Stomach (tissue), 4 donors: Measurements from ENCODE around the gene CHD6.

ENCODE experiments used
- POLR2A ChIP-seq, 4 donors: fragments of 450-650 bp; IDR thresholded peaks; one replicate each; pipeline ENCODE4 v1.6.1; 2016; ENCODE audit warnings: antibody characterized with exemption in 4 of 4, control low read depth in 2 of 4, mild to moderate bottlenecking in 1 of 4, moderate library complexity in 1 of 4
- POLR2AphosphoS5 ChIP-seq, 3 donors: sonication (generic); formaldehyde crosslinking; IDR thresholded peaks; one replicate each; pipeline ENCODE4 v1.6.1; 2016; ENCODE audit warnings: antibody characterized with exemption in 3 of 3
- TF ChIP-seq, protein P1 (sequence below), 7 experiments: fragments of 450-650 bp in 4 of 7; fragments of 200-600 bp in 3 of 7; sonication (generic) in 3 of 7; IDR thresholded peaks; one replicate each; pipeline ENCODE4 v1.5.1; 2016 to 2019; ENCODE audit warnings: antibody characterized with exemption in 7 of 7, control low read depth in 2 of 7, mild to moderate bottlenecking in 1 of 7

GRCh38 chr20:41467220-41467619 lies 151.0 kb downstream of the CHD6 start:
- TF ChIP-seq, protein P1, sequence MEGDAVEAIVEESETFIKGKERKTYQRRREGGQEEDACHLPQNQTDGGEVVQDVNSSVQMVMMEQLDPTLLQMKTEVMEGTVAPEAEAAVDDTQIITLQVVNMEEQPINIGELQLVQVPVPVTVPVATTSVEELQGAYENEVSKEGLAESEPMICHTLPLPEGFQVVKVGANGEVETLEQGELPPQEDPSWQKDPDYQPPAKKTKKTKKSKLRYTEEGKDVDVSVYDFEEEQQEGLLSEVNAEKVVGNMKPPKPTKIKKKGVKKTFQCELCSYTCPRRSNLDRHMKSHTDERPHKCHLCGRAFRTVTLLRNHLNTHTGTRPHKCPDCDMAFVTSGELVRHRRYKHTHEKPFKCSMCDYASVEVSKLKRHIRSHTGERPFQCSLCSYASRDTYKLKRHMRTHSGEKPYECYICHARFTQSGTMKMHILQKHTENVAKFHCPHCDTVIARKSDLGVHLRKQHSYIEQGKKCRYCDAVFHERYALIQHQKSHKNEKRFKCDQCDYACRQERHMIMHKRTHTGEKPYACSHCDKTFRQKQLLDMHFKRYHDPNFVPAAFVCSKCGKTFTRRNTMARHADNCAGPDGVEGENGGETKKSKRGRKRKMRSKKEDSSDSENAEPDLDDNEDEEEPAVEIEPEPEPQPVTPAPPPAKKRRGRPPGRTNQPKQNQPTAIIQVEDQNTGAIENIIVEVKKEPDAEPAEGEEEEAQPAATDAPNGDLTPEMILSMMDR (IDR thresholded peaks at IDR 0.05): no peak
- TF ChIP-seq POLR2A (IDR thresholded peaks at IDR 0.05): no peak
- no peak for TF ChIP-seq POLR2AphosphoS5 (IDR thresholded peaks at IDR 0.05)
